ENCODE results near the gene S100PBP. TPM values are rescaled to one million over a fixed set of nuclear protein-coding genes. Genes with fewer than 3 reads are reported as not detected.

S100PBP gene
- total and polyA plus RNA-seq, 2 donors (not counting 3 experiments of a cell fraction or from before 2014, with no cell fraction given): 15.4 to 38.6 TPM

GRCh38 chr1:32810358-32810757 is 7.1 kb upstream of the S100PBP start:
- DNase-seq (ENCODE audit: low read depth, low spot score): no peak
- FAIRE-seq: no peak
- H2AFZ ChIP-seq (ENCODE audit: low read depth, low read length): no peak overlapping the region
- POLR2A ChIA-PET: no interaction called here
- no peak overlapping the region for H3K9ac ChIP-seq (replicated peaks; ENCODE audit: extremely low read depth, insufficient read depth, low read length)
- H3K27ac ChIP-seq (ENCODE audit: insufficient read depth, low read depth, low read length): no peak overlapping the region
- TF ChIP-seq GATA2 (IDR thresholded peaks at IDR 0.05; ENCODE audit: insufficient read depth, insufficient read length, low read depth, low read length) (no peak), POLR2A (IDR thresholded peaks at IDR 0.05; ENCODE audit: low read depth, low read length) (no peak), POLR2AphosphoS5 (IDR thresholded peaks at IDR 0.05; ENCODE audit: insufficient read depth, low read depth, low read length) (no peak), MAX (IDR thresholded peaks at IDR 0.05; ENCODE audit: insufficient read depth, insufficient read length) (no peak), FOS (IDR thresholded peaks at IDR 0.05; ENCODE audit: borderline replicate concordance, insufficient read depth, low read length) (no peak), EZH2 (IDR thresholded peaks at IDR 0.05; ENCODE audit: borderline replicate concordance, low read depth, low read length, severe bottlenecking) (no peak), MYC (IDR thresholded peaks at IDR 0.05; ENCODE audit: low read depth, low read length) (no peak), CTCF (IDR thresholded peaks at IDR 0.05; ENCODE audit: extremely low read depth in 1 of 2, insufficient read depth in 1 of 2, low read depth in 1 of 2, low read length in 2 of 2) (no peak), JUN (IDR thresholded peaks at IDR 0.05; ENCODE audit: borderline replicate concordance, insufficient read depth, insufficient read length, low read depth) (no peak)
- no peak overlapping the region for H3K4me2 ChIP-seq (ENCODE audit: insufficient read depth, low read length)
- H3K4me1 ChIP-seq (ENCODE audit: control insufficient read depth, extremely low read depth, insufficient read depth, low read length): peaks cover 10% of the 10 kb centered on the region
- H3K79me2 ChIP-seq (ENCODE audit: control insufficient read depth, insufficient read depth, low read length): peaks cover 68% of the 10 kb centered on the region
- CTCF ChIA-PET: no interaction called here
- dilution Hi-C loops (cut with MboI; ENCODE audit: extremely low pct_ligation_motif_present, low sequenced_read_pairs) (no loop called here), intact Hi-C loops (cut with micrococcal nuclease) (no loop called here)
- no peaks in the 10 kb centered on the region for H3K9me1 ChIP-seq (replicated peaks; ENCODE audit: control insufficient read depth, extremely low read depth, insufficient read depth, low read length)
- peaks cover 8 to 10% of the 10 kb centered on the region in 2 experiments for H3K36me3 ChIP-seq (ENCODE audit: control insufficient read depth in 2 of 2, extremely low read depth in 1 of 2, insufficient read depth in 2 of 2, low read length in 2 of 2)
- H3K4me3 ChIP-seq (replicated peaks in 1 of 3; ENCODE audit: insufficient read depth in 1 of 3, low read depth in 1 of 3, low read length in 3 of 3): no peak overlapping the region
- no peaks in the 10 kb centered on the region for H3K27me3 ChIP-seq (ENCODE audit: control insufficient read depth in 2 of 2, insufficient read depth in 2 of 2, low read length in 2 of 2)
- H3K9me3 ChIP-seq (replicated peaks; ENCODE audit: control insufficient read depth, insufficient read depth, low read length): no peaks in the 10 kb centered on the region
- no TSS peak for BruUV-seq (replicated peaks)
- H4K20me1 ChIP-seq (replicated peaks; ENCODE audit: control insufficient read depth, extremely low read depth, insufficient read depth, low read length): peaks cover 3% of the 10 kb centered on the region
